GM21737 (cell line): ENCODE results near the gene PHOX2A.
"Not testable (repeated sequence)": the region's sequence is repeated elsewhere in the genome, so short reads cannot be mapped to it uniquely, and the experiment has no call there.

Experiments used
- ATAC-seq: cut with Tn5 transposase; IDR thresholded peaks from one replicate; pipeline ENCODE4 v1.9.1; 2021; ENCODE audit warnings: mild to moderate bottlenecking, moderate library complexity; ENCODE audit not compliant: unreplicated experiment

Gene PHOX2A

GRCh38 chr11:72223615-72224563 is 20.1 kb downstream of the PHOX2A start:
- peak; percentile 41 for ATAC-seq

- ATAC-seq: peak; percentile 65
Observed at GRCh38 chr11:72222907-72223614, 20.9 kb downstream of the PHOX2A start.

GRCh38 chr11:72222106-72222891 is 21.7 kb downstream of the PHOX2A start:
- no peak for ATAC-seq

GRCh38 chr11:72221386-72222075 is 22.4 kb downstream of the PHOX2A start:
- ATAC-seq: no peak

GRCh38 chr11:72220696-72221363 is 23.1 kb downstream of the PHOX2A start:
- no peak for ATAC-seq

GRCh38 chr11:72218251-72218745 is 25.7 kb downstream of the PHOX2A start:
- no peak for ATAC-seq

- no peak for ATAC-seq
Observed at GRCh38 chr11:72217841-72218240, 26.1 kb downstream of the PHOX2A start.

- ATAC-seq: no peak
Observed at GRCh38 chr11:72216638-72217037, 27.3 kb downstream of the PHOX2A start, which contains the start of gene FOLR2. Gene FOLR2 (plus strand): TSS chr11:72216794. CDS start chr11:72218585, 1,791 bp downstream.

GRCh38 chr11:72209101-72209500 is 34.9 kb downstream of the PHOX2A start:
- ATAC-seq: no peak

GRCh38 chr11:72208281-72208680 is 35.7 kb downstream of the PHOX2A start:
- no peak for ATAC-seq

GRCh38 chr11:72206794-72207193 is 37.2 kb downstream of the PHOX2A start:
- not testable (repeated sequence) for ATAC-seq

- ATAC-seq: no peak
Observed at GRCh38 chr11:72204886-72205285, 39.1 kb downstream of the PHOX2A start.

GRCh38 chr11:72203163-72203562 is 40.8 kb downstream of the PHOX2A start:
- no peak for ATAC-seq

GRCh38 chr11:72202571-72202970 is 41.4 kb downstream of the PHOX2A start:
- ATAC-seq: no peak

- ATAC-seq: not testable (repeated sequence)
Observed at GRCh38 chr11:72201445-72201844, 42.5 kb downstream of the PHOX2A start.

GRCh38 chr11:72195518-72196270 is 48.3 kb downstream of the PHOX2A start:
- no peak for ATAC-seq

- no peak for ATAC-seq
Observed at GRCh38 chr11:72191961-72192381, 52.0 kb downstream of the PHOX2A start, which contains the start of gene FOLR1. Gene FOLR1 (plus strand): TSS chr11:72192140. CDS start chr11:72192174, 34 bp downstream.

- no peak for ATAC-seq
Observed at GRCh38 chr11:72190631-72191071, 53.3 kb downstream of the PHOX2A start.
